ENCODE results near the gene SLC39A11.

Gene SLC39A11

DNA sequence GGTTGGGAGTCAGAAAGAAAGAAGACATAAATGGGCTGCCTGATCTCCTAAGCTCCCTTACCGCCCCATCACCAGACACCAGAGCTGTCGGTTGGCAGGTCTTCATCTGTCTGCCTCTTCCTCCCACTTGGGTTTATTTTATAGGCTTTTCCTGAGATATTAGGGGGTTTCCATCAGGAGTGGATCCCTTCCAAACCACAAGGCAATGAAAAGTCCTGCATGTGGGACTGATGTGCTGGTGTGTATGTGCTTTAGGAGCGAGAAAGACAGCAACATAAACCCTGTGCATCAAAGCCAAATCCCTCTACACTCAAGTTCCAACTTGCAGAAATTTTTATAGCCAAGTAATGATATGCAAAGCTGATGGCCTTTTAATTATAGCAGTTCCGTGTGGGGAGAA is 389.5 kb downstream of the SLC39A11 start:
- no peak for DNase-seq

DNA sequence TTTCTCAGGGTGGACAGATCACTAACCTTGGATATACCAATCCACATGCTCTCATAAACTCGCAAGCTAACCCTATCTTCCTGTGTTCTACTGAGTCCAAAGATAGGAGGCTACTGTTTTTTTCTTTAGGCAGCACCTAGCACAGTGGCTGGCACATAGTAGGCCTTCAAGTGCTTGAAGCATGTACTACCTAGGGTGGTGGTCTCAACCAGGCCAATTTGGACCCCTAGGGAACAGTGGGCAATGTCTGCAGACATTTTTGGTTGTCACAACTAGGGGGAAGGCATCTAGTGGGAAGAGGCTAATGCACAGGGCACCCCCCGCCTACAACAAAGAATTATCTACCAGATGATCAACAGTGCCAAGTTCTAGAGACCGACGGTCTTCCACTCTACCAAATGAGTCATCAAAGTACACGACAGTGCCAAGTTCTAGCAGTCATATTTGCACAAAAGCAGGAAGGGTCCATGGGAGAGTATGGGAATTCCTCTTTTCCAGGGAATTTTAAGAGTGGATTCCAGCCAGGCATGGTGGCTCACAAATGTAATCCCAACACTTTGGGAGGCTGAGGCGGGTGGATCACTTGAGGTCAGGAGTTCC is 390.3 kb downstream of the SLC39A11 start:
- DNase-seq = no peak

DNA sequence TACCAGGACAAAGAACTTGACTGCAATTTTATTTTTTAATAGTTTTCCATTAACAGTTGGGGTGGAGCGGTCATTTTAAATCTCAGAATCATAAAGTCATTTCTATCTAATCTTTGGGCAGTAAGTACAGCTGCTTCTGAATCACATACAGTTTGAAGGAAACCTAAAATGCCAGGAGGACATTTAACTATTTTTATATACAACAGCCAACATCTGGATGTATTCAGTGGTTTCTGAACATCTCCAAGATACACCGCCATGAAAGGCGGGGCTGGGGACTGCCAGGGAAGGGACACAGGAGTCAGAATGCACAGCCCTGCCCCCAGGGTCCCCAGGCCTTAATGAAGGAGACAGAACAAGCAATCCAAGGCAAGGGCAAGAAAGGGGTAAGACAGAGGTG is 392.3 kb downstream of the SLC39A11 start:
- no peak for DNase-seq

DNA sequence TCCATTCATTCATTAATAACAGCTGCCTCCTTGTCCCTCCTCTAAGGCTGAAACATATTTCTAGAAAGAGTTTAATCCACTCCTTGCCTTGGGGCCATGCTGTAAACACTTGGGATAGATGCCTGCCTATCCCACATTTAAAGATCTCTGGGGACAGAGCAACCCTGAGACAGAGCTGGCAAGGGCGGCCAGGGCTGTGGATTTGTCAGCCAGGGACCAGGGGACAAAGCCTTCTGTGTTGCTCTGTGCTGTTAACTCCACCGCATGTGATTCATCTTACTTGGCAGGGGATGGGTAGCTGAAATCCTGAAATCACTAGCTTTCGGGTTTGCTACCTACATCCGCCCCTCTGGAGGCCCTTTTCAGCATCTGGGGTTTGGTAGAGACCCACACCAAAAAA is 392.9 kb downstream of the SLC39A11 start:
- DNase-seq = no peak

DNA sequence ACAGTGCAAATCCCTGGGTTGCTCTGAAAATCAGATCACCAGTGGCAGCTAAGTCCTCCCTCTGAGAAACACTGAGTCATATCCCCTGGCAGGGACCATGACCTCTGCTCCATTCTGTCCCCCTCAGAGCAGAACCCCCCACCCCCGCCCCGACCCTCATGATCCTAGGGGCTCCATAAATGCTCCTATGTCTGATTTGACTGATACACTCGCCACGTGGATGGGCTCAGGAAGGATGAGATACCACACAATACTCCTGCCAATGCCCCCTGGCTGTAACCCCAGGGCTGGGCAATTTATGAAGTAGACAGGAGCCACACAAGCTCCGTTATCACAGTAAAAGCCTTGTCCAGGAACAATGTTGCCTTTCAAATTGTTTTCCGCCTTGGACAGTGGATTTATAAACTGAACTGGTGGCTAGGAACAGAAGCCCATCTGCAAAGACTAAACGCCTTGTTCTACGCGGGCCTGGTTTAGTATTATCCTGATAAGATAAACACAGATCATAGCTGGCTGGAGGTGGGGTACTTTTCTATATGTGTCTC is 394.8 kb downstream of the SLC39A11 start:
- no peak for DNase-seq

DNA sequence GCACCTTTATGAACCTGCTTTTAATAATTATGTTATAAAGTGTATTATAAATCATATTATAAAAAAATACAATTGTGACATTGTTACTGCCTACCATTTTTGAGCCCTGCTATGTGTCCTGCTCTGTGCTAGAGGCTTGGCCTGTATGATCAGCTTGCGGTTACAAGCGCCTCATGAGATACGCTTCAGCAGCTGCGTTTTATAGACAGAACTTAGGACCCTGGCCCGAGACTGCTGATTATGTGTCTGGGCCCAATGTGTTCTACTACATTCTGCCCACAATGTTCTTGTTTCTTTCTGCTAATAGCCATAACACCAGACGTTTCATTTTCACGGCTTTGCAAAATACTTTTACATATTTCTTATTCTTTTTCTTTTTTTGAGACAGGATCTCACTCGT is 395.8 kb downstream of the SLC39A11 start:
- no peak for DNase-seq

DNA sequence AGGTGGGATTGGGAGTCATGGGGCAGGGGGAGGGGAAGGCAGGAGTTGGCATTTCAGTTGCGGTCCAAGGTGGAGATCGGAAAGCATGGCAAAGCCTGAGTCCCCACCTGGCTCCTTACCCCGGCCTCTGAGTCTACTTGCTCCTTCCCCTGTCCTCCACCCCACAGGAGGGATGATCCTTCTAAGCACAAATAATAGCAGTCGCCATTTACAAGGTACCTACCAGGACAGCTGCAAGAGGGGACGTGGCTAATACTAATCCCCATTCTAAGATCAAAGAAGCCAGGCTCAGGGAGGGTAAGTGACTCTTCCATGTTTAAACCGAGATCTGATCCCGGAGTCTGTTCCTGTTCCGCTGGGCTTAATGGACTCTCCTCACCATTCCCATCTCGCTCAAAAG is 396.3 kb downstream of the SLC39A11 start:
- no peak for DNase-seq

DNA sequence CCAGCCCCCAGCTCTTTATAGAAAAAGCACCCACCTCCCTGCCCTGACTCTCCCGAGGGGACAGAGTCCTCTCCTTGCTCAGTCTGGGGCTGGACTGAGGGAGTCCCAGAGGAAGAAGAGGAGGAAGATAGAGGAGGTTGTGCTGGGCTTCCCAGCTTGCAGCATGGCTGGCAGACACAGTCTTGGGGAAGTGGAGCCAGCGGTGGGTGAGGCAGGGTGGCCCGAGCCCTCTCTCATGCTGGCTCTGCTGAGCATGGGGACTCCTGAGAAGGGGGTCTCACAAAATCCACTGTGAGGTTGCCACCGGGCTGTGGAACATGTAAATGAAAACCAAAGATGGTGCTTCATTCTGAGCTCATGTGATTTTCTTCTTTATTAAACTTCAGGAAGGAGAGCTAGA is 398.5 kb downstream of the SLC39A11 start:
- no peak for DNase-seq

DNA sequence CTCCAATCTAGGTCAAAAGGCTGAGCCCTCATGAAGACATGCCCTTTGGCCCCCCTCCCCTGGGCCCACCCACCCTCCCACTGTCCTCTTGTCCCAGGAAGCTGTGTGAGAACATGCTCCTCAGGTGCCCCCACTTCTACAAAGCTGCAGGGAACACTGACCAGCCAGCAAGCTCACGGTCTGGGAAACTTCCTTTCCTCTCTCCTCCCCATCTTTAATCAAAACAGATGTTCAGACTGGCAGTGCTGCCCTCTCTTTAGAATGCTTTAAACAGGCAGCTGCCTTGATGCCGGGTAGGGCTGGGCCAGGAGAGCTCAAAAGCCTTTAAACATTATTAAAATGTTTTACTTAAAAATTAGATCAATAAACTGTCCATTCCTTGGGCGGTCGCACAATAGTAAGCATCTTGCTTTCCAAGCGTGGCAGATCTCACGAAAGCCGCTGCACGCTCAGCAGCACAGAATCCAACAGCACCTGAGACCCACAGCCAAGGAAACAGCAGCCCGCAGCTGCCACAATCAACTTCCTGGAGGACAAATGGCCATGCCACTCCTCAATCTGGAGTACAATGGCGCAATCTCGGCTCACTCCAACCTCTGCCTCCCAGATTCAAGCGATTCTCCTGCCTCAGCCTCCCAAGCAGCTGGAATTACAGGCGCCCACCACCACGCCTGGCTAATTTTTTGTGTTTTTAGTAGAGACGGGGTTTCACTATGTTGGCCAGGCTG is 399.2 kb downstream of the SLC39A11 start:
- DNase-seq = no peak

DNA sequence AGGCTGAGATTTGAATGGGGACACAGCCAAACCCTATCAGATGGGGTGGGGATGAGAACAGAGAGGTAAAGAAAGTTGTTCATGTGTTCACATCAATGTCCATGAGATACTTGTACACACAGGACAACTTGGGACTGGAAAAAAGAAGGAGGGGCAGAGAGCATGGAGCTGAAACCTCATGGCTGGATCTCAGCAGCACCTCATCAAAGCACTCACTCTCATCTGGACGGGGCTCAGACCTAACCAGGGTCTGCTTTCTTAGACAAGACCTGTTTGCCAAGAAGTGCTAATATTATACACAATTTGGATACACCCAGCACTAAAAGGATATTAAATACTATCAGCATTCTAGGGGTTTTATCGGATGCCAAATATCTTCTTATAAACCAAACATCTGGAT is 399.8 kb downstream of the SLC39A11 start:
- DNase-seq = no peak

DNA sequence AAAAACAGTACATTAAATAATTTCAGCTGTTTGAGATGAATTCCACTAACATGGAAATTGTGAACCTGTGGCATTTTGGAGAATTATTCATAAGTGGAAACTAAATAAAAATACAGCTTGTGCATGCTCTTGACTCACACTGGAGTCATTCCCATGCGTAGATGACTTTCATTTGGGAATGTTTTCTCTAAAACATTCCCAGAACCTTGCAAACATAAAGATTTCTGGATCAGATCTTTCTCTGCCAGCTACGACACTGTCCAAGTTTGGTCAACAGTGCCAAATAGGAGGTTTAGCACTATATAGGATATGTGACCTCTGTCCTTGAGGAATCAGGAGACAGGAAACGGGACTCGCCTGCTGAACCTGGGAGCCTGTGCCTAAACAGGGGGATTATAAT is 400.9 kb downstream of the SLC39A11 start:
- no peak for DNase-seq

DNA sequence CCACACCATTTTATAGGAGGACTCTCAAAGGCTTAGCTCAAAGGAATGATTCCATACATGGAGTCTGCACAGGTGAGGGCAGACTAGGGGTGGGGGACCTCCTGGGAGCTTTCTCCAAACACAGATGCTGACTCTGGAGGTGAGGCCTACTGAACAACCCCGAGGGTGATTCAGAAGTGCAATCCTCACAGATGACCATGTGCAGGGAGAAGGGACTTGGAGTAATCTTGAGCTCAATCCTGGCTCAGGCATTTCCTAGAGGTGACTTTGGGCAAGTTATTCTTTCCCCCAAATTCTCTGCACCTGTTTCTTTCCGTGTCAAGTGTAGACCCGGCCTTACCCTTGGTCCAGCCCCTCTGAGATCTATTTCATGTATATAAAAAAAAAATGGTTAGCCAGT is 401.5 kb downstream of the SLC39A11 start:
- DNase-seq = no peak

DNA sequence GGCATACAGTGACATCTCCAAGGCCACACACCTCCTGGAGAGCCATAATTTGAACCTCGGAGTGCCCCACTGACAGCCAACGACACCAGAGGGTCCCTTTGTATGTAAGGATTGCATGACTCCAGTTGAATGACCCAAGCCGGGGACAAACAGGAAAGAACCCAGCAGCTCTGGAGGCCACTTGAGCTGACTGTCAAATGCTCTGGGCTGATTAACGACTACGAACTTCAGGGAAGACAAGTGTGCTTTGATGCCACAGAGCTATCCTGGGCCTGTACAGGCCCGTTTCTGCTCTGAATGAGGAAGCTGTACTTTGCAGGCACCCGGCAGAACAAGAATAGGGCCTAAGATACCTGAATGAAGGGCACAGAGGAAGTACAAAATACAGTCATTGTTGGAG is 404.6 kb downstream of the SLC39A11 start:
- no peak for DNase-seq

DNA sequence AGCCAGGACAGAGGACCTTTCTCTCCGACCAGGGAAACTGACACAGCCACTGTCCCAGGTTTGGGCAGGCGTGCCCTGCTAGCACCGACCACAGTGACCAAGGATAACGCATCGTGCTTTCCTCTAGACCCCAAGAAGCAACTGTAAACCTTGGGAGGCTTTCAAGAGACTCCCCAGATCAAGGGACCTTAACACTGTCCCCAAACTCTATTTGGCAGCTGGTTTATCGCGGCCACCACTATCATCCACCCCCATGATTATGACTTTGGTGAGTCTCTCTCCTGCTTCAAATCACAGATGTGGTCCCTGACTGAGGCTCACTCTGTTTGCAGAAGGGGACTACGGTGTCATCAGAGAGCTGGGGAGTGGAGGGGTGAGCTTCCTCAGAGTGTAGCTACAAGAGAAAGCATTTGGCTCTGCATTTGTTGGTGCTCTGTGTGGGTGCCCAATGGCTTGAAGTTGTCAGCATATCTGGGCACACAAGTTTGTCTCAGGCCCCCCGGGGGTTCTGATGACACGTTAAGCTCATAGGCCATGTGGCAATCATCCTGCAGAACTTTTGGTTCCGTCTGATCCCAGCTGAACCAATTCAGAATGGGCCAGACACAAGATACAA is 408.0 kb downstream of the SLC39A11 start:
- no peak for DNase-seq

DNA sequence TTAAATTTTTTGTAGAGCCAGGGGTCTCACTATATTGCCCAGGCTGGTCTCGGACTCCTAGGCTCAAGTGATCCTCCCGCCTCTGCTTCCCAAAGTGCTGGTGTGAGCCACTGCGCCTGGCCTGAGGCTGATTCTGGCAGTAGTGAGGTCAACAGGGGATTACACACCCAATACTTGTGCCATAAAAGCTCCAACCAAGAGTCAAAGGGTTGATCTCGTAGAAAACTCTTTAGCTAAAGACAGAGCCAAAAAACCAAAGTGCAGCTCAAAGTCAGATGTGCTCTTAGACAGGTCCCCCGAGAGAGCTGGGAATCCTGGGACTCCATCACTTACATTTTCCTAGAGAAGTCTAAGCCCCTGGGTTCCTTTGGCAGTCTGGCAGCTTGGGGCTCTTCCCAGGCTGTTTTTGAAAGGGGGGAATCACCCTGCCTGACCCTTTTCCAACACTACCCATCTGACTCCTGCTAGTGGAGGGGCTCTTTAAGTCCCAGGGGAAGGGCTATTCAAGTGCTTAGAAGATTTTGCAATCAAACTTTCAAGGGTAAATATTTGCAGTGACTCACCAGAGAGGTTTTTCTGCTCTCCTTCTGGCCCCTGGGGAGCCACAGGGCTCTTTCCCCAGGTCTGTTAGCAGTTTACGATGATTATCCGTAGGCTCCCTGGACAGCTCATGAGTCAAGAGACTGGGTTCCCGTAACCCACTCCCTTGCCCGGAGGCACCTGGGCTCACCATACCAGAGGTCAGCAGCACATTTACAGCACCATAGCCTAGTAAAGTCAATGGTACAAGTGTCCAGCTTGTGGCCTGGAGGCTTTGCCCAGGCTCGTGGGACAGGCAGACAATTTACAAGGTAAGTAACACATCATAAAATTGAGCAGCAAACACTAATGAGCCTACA is 408.7 kb downstream of the SLC39A11 start:
- no peak for DNase-seq

DNA sequence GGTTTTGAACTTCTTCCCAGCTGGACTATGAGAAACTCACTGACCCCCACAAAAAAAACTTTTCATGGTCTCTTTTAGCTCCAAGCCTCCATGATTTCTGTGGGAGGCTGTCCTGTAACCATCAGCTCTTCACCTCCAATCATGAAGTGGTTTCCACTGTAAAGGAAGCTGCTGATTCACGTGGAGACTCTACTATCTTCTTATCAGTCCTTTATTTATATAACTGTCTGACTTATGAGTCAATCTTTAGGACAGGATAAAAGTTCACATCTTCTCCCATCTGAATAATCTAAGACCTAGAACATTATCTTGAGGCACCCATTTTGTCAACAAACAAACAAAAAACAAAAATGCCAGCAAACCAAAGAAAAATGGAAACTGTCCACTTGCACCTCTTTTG is 409.9 kb downstream of the SLC39A11 start:
- no peak for DNase-seq

DNA sequence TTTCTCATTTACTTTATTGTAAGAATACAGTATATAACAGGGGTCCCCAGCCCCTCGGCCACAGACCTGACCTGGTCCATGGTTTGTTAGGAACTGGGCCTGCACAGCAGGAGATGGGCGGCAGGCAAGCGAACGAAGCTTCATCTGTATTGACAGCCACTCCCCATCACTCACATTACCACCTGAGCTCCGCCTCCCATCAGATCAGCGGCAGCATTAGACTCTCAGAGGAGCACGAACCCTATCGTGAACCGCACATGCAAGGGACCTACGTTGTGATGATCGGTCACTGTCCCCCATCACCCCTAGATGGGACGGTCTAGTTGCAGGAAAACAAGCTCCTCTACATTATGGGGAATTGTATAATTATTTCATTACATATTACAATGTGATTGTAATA is 410.6 kb downstream of the SLC39A11 start:
- no peak for DNase-seq

DNA sequence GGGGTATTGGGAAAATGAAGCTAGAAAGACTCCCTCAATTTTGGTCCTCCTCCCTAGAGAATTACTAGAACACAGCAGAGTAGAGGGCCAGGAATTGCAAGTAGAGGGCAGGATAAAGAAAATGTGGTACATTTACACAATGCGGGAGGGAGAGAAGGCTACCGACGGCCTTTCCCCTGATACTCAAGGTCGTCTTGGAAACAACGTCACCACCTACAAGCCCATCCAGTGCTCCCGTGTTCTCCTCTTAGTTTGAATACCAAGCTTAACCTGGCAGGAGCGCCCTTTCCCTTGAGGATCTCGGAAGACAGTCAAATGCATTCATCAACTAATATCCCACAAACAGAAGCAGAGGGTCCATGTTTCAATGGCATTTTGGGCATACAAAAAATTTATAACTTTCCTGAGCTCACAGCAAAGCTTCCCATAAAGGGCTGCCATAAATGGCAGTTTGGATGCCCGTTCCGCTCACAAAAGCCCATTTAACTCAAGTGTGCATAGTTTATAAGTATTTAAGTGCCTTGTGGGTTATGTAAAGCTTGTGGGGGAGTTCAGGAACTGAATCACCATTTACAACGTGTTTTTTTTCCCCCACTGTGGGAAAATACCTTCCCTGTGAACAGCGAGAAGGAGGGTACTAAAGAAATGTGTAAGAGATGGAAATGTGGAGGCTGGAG is 414.6 kb downstream of the SLC39A11 start:
- no peak for DNase-seq

DNA sequence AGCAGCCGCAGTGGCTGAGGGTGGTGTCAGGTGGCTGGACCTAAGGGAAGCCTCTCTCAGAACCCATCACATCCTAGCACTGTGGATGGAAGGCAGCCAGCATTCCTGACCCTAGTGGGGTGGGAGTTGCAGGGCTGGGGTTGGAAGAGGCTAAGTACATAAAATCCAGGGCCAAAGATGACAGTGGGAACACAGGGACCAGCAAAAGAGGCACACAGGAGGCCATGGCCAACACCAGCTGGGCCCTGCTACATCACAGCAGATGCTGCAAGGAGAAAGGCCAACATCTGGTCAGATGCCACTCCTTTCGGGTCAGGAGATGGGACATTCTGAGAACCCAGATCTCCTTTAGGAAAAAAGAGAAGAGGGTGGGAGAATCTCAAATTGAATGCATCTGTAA is 415.4 kb downstream of the SLC39A11 start:
- DNase-seq = no peak

DNA sequence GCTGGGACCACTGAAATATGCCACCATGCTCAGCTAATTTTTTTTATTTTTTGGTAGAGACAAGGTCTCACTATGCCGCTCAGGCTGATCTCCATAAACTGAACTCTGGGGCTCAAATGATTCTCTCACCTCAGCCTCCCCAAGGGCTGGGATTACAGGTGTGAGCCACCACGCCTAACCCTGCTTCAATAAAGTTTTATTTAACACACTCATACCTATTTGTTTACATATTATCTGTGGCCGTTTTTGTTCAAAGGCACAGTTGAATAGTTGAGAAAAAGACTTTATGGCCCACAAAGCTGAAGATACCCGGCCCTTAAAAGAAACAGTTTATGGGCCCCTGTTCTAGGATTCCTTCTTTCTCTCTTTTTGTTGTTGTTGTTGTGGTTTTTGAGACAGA is 419.8 kb downstream of the SLC39A11 start:
- no peak for DNase-seq

DNA sequence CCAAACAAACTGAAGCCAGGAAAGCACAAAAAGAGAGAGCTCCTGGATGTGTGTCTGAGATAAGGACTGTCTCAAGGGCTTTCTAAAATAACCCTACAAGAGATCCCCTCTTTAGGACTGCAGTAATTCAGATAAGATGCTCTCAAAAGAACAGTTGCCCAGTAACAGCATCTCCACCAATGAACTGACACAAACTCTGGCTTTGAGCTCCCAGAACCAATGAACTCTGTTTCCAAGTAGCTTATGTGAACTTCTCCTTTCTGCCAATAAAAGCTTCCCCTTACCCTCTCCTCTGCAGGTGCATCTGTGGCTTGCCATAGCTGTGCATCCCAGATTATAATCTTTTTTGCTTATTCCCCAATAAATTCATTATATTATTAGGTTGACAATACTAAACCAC is 421.5 kb downstream of the SLC39A11 start:
- no peak for DNase-seq
